Right lobe of liver (tissue), 4 donors: ENCODE measurements around the gene FGD5.

Source experiments
- POLR2A ChIP-seq: fragments of 450-650 bp; IDR thresholded peaks from one replicate; pipeline ENCODE4 v1.6.1; 2017; ENCODE audit warnings: antibody characterized with exemption, mild to moderate bottlenecking
- TF ChIP-seq, protein P1 (sequence below), 4 donors: fragments of 200-600 bp in 3 of 4; fragments of 450-650 bp in 1 of 4; IDR thresholded peaks; one replicate each; pipeline versions ENCODE4 v1.5.1 to v1.8.0; 2016 to 2022; ENCODE audit warnings: antibody characterized with exemption in 4 of 4, mild to moderate bottlenecking in 2 of 4
- donor health status: DM: no; HTN: no; CAD: no.
- donor health status: DM: no; HTN: no; CAD: no.
- donor health status: DM: no; HTN: yes; CAD: no.

GRCh38 chr3:14792691-14793121 lies 26.1 kb upstream of the FGD5 start:
- TF ChIP-seq, protein P1, sequence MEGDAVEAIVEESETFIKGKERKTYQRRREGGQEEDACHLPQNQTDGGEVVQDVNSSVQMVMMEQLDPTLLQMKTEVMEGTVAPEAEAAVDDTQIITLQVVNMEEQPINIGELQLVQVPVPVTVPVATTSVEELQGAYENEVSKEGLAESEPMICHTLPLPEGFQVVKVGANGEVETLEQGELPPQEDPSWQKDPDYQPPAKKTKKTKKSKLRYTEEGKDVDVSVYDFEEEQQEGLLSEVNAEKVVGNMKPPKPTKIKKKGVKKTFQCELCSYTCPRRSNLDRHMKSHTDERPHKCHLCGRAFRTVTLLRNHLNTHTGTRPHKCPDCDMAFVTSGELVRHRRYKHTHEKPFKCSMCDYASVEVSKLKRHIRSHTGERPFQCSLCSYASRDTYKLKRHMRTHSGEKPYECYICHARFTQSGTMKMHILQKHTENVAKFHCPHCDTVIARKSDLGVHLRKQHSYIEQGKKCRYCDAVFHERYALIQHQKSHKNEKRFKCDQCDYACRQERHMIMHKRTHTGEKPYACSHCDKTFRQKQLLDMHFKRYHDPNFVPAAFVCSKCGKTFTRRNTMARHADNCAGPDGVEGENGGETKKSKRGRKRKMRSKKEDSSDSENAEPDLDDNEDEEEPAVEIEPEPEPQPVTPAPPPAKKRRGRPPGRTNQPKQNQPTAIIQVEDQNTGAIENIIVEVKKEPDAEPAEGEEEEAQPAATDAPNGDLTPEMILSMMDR (IDR thresholded peaks at IDR 0.05) = no peak
- no peak for TF ChIP-seq POLR2A
